IPS-NIHi7 (cell line): ENCODE measurements around the gene C6orf58.

Experiments
- DNase-seq: peaks from one replicate; pipeline ENCODE4 v3.0.0; 2012; ENCODE audit warnings: mixed read lengths; ENCODE audit errors: extremely low spot score

The C6orf58 gene

GRCh38 chr6:127576874-127577273, at the start of gene C6orf58:
TSS of gene C6orf58 (plus strand) at chr6:127577174. CDS start at chr6:127577186, 12 bp downstream.
- DNase-seq: no peak

GRCh38 chr6:127533011-127533410, 44.0 kb upstream of the C6orf58 start:
- DNase-seq: no peak

- no peak for DNase-seq
Observed at GRCh38 chr6:127533736-127534135, 43.2 kb upstream of the C6orf58 start.

GRCh38 chr6:127538750-127539264, 38.2 kb upstream of the C6orf58 start:
- no peak for DNase-seq

GRCh38 chr6:127539272-127539671, 37.7 kb upstream of the C6orf58 start:
- DNase-seq: no peak

GRCh38 chr6:127547215-127547614, 29.8 kb upstream of the C6orf58 start:
- DNase-seq: peak; percentile 36

GRCh38 chr6:127547904-127548649, 28.9 kb upstream of the C6orf58 start:
- DNase-seq: no peak

- DNase-seq: no peak
Observed at GRCh38 chr6:127550403-127550802, 26.6 kb upstream of the C6orf58 start.

GRCh38 chr6:127554435-127555006, 22.5 kb upstream of the C6orf58 start:
- DNase-seq: peak; percentile 61

- no peak for DNase-seq
Observed at GRCh38 chr6:127561660-127562059, 15.3 kb upstream of the C6orf58 start.

GRCh38 chr6:127564761-127565160, 12.2 kb upstream of the C6orf58 start:
- DNase-seq: no peak

- no peak for DNase-seq
Observed at GRCh38 chr6:127566119-127566518, 10.9 kb upstream of the C6orf58 start.

- no peak for DNase-seq
Observed at GRCh38 chr6:127566651-127567050, 10.3 kb upstream of the C6orf58 start.

GRCh38 chr6:127567476-127567875, 9.5 kb upstream of the C6orf58 start:
- DNase-seq: no peak

GRCh38 chr6:127570739-127571389, 6.1 kb upstream of the C6orf58 start:
- no peak for DNase-seq

GRCh38 chr6:127578900-127579299, 1.9 kb downstream of the C6orf58 start:
- no peak for DNase-seq

- no peak for DNase-seq
Observed at GRCh38 chr6:127581576-127581975, 4.6 kb downstream of the C6orf58 start.

- no peak for DNase-seq
Observed at GRCh38 chr6:127582777-127583462, 5.9 kb downstream of the C6orf58 start.

GRCh38 chr6:127585123-127585522, 8.1 kb downstream of the C6orf58 start:
- no peak for DNase-seq

GRCh38 chr6:127586372-127586771, 9.4 kb downstream of the C6orf58 start:
- no peak for DNase-seq

- DNase-seq: no peak
Observed at GRCh38 chr6:127587875-127588274, 10.9 kb downstream of the C6orf58 start.

- no peak for DNase-seq
Observed at GRCh38 chr6:127589135-127589534, 12.2 kb downstream of the C6orf58 start.
